Activated CD8-positive, alpha-beta memory T cell treated with anti-CD3 and anti-CD28 coated beads, Interleukin-2, amount 10 ng/mL, durations not matched to agents 7 days and 5 days (primary cell): ENCODE measurements around the gene TSPAN33. TPM values are rescaled to one million over a fixed set of nuclear protein-coding genes. Genes with fewer than 3 reads are reported as not detected.

Source experiments
- ATAC-seq: fragments of 150-1000 bp; cut with Tn5 transposase; one replicate; pipeline ENCODE4 v1.10.0; 2021; ENCODE audit warnings: moderate library complexity
- CTCF ChIA-PET: fragments of 350-600 bp; sonication (Branson Sonifier 250); formaldehyde crosslinking; loops from one replicate; lab custom pipeline; 2021; ENCODE audit warnings: antibody characterized with exemption; lab: Charles Lee
- DNase-seq: peaks from one replicate; pipeline ENCODE4 v3.0.0-alpha.2; 2020
- H3K27ac Mint-ChIP-seq: one replicate; pipeline ENCODE4 v1.8.0; 2021; ENCODE audit warnings: mild to moderate bottlenecking, mixed read lengths
- H3K27me3 Mint-ChIP-seq: one replicate; pipeline ENCODE4 v1.8.0; 2021; ENCODE audit warnings: mixed read lengths
- H3K36me3 Mint-ChIP-seq: one replicate; pipeline ENCODE4 v1.8.0; 2021; ENCODE audit warnings: mild to moderate bottlenecking, mixed read lengths
- H3K4me1 Mint-ChIP-seq: one replicate; pipeline ENCODE4 v1.8.0; 2021; ENCODE audit warnings: mixed read lengths
- H3K4me3 Mint-ChIP-seq: one replicate; pipeline ENCODE4 v1.8.0; 2021; ENCODE audit warnings: mild to moderate bottlenecking, moderate library complexity, mixed read lengths
- H3K9me3 Mint-ChIP-seq: one replicate; pipeline ENCODE4 v1.8.0; 2022; ENCODE audit warnings: low read depth, mixed read lengths
- total RNA-seq, 2 experiments: library from RNA; stranded (reverse); gene quantifications; one replicate each; pipeline ENCODE4 v1.2.3, GENCODE V29; 2021

TSPAN33 gene
- total RNA-seq, 2 experiments from 2014 or later, result 6.1 to 15.2 TPM

GRCh38 chr7:129188892-129189660, 44.6 kb downstream of the TSPAN33 start:
- DNase-seq (no peak), ATAC-seq (peak; percentile 42)
- Mint-ChIP-seq H3K36me3 (no peaks in the 10 kb centered on the region), H3K27ac (no peak overlapping the region), H3K9me3 (no peaks in the 10 kb centered on the region), H3K27me3 (peaks cover 71% of the 10 kb centered on the region), H3K4me3 (peak overlapping the region; percentile 32), H3K4me1 (peaks cover 6% of the 10 kb centered on the region)
- CTCF ChIA-PET, result interaction anchor here (1.1 to 1.8 kb wide), 2 partner anchors 26 to 30 kb away, joined by 4 read pairs; no protein-coding TSS in a partner anchor

- no peaks in the 10 kb centered on the region for H3K9me3 Mint-ChIP-seq
- CTCF ChIA-PET, result interaction anchor here (1.8 kb wide), 1 partner anchor 29 kb away, joined by 4 read pairs; no protein-coding TSS in a partner anchor
- H3K27me3 Mint-ChIP-seq, result peaks cover 71% of the 10 kb centered on the region
- no peak overlapping the region for H3K27ac Mint-ChIP-seq
- H3K4me1 Mint-ChIP-seq, result peaks cover 6% of the 10 kb centered on the region
- no peak for ATAC-seq
- H3K4me3 Mint-ChIP-seq, result peak overlapping the region; percentile 32
- DNase-seq, result no peak
- no peaks in the 10 kb centered on the region for H3K36me3 Mint-ChIP-seq
These were observed 45.3 kb downstream of the TSPAN33 start for GRCh38 chr7:129189661-129190310.

GRCh38 chr7:129191272-129191671, 46.8 kb downstream of the TSPAN33 start:
- ATAC-seq (no peak), DNase-seq (no peak)
- Mint-ChIP-seq H3K27ac (no peak overlapping the region), H3K4me3 (no peak overlapping the region), H3K9me3 (no peaks in the 10 kb centered on the region), H3K27me3 (peaks cover 61% of the 10 kb centered on the region), H3K4me1 (peaks cover 6% of the 10 kb centered on the region), H3K36me3 (no peaks in the 10 kb centered on the region)
- CTCF ChIA-PET, result interaction anchor here (1.0 kb wide), 1 partner anchor 27 kb away, joined by 4 read pairs; no protein-coding TSS in a partner anchor

GRCh38 chr7:129193892-129194291, 49.4 kb downstream of the TSPAN33 start:
- H3K27me3 Mint-ChIP-seq, result peaks cover 43% of the 10 kb centered on the region
- H3K36me3 Mint-ChIP-seq, result no peaks in the 10 kb centered on the region
- H3K9me3 Mint-ChIP-seq, result no peaks in the 10 kb centered on the region
- no peak for ATAC-seq
- CTCF ChIA-PET, result interaction anchor here (1.5 to 2.5 kb wide), 2 partner anchors 24 to 31 kb away, joined by 3 to 11 read pairs; no protein-coding TSS in a partner anchor
- no peak for DNase-seq
- no peak overlapping the region for H3K27ac Mint-ChIP-seq
- H3K4me1 Mint-ChIP-seq, result peaks cover 4% of the 10 kb centered on the region
- no peak overlapping the region for H3K4me3 Mint-ChIP-seq

- Mint-ChIP-seq H3K4me3 (no peak overlapping the region), H3K27me3 (peaks cover 20% of the 10 kb centered on the region), H3K4me1 (no peaks in the 10 kb centered on the region), H3K36me3 (no peaks in the 10 kb centered on the region), H3K9me3 (no peaks in the 10 kb centered on the region), H3K27ac (no peak overlapping the region)
- DNase-seq (no peak), ATAC-seq (no peak)
- CTCF ChIA-PET, result interaction anchor here (1.2 to 1.4 kb wide), 2 partner anchors 13 to 21 kb away, joined by 3 to 6 read pairs; no protein-coding TSS in a partner anchor
These were observed 53.3 kb downstream of the TSPAN33 start for GRCh38 chr7:129197771-129198170.

- CTCF ChIA-PET, result interaction anchor here (0.7 to 1.3 kb wide), 3 partner anchors 10 to 36 kb away, joined by 3 to 4 read pairs (median 4); no protein-coding TSS in a partner anchor
- H3K36me3 Mint-ChIP-seq, result no peaks in the 10 kb centered on the region
- no peaks in the 10 kb centered on the region for H3K4me1 Mint-ChIP-seq
- no peak for ATAC-seq
- H3K27me3 Mint-ChIP-seq, result peaks cover 17% of the 10 kb centered on the region
- no peak for DNase-seq
- H3K27ac Mint-ChIP-seq, result no peak overlapping the region
- H3K9me3 Mint-ChIP-seq, result no peaks in the 10 kb centered on the region
- H3K4me3 Mint-ChIP-seq, result no peak overlapping the region
These were observed 54.9 kb downstream of the TSPAN33 start for GRCh38 chr7:129199406-129199805.

GRCh38 chr7:129202058-129202777, 57.7 kb downstream of the TSPAN33 start:
- no peaks in the 10 kb centered on the region for H3K4me1 Mint-ChIP-seq
- H3K27me3 Mint-ChIP-seq, result peaks cover 15% of the 10 kb centered on the region
- no peaks in the 10 kb centered on the region for H3K36me3 Mint-ChIP-seq
- DNase-seq (no peak), ATAC-seq (no peak)
- H3K27ac Mint-ChIP-seq, result no peak overlapping the region
- CTCF ChIA-PET, result no interaction called here
- no peak overlapping the region for H3K4me3 Mint-ChIP-seq
- H3K9me3 Mint-ChIP-seq, result no peaks in the 10 kb centered on the region

- Mint-ChIP-seq H3K9me3 (no peaks in the 10 kb centered on the region), H3K4me3 (no peak overlapping the region), H3K27me3 (peaks cover 14% of the 10 kb centered on the region), H3K4me1 (no peaks in the 10 kb centered on the region), H3K36me3 (no peaks in the 10 kb centered on the region), H3K27ac (no peak overlapping the region)
- CTCF ChIA-PET, result interaction anchor here (0.7 kb wide), 1 partner anchor 112 kb away, joined by 3 read pairs; no protein-coding TSS in a partner anchor
- DNase-seq (no peak), ATAC-seq (no peak)
These were observed 58.7 kb downstream of the TSPAN33 start for GRCh38 chr7:129203050-129203741.

- Mint-ChIP-seq H3K27ac (no peak overlapping the region), H3K4me1 (no peaks in the 10 kb centered on the region), H3K9me3 (no peaks in the 10 kb centered on the region), H3K27me3 (peaks cover 16% of the 10 kb centered on the region), H3K4me3 (no peak overlapping the region), H3K36me3 (no peaks in the 10 kb centered on the region)
- ATAC-seq (no peak), DNase-seq (no peak)
- CTCF ChIA-PET, result no interaction called here
These were observed 60.8 kb downstream of the TSPAN33 start for GRCh38 chr7:129205126-129205818.

GRCh38 chr7:129205987-129206785, 61.7 kb downstream of the TSPAN33 start:
- ATAC-seq (no peak), DNase-seq (no peak)
- no peaks in the 10 kb centered on the region for H3K36me3 Mint-ChIP-seq
- no peaks in the 10 kb centered on the region for H3K9me3 Mint-ChIP-seq
- no peak overlapping the region for H3K27ac Mint-ChIP-seq
- no peaks in the 10 kb centered on the region for H3K4me1 Mint-ChIP-seq
- CTCF ChIA-PET, result interaction anchor here (0.7 to 2.3 kb wide), 4 partner anchors 9 to 66 kb away, joined by 3 to 9 read pairs (median 6); no protein-coding TSS in a partner anchor
- H3K4me3 Mint-ChIP-seq, result no peak overlapping the region
- H3K27me3 Mint-ChIP-seq, result peaks cover 20% of the 10 kb centered on the region

- H3K36me3 Mint-ChIP-seq, result no peaks in the 10 kb centered on the region
- H3K27me3 Mint-ChIP-seq, result peaks cover 11% of the 10 kb centered on the region
- H3K4me3 Mint-ChIP-seq, result no peak overlapping the region
- ATAC-seq (no peak), DNase-seq (no peak)
- H3K27ac Mint-ChIP-seq, result no peak overlapping the region
- no peaks in the 10 kb centered on the region for H3K9me3 Mint-ChIP-seq
- H3K4me1 Mint-ChIP-seq, result no peaks in the 10 kb centered on the region
- CTCF ChIA-PET, result interaction anchor here (0.6 to 3.0 kb wide), 6 partner anchors 10 to 46 kb away, joined by 3 to 22 read pairs (median 6); no protein-coding TSS in a partner anchor
These were observed 64.2 kb downstream of the TSPAN33 start for GRCh38 chr7:129208667-129209066.
